Sigmoid colon (tissue), 7 donors: ENCODE results near the gene SLC6A3. TPM values are rescaled to one million over a fixed set of nuclear protein-coding genes. Genes with fewer than 3 reads are reported as not detected.

Source experiments
- DNase-seq: peaks from one replicate; pipeline ENCODE4 v3.0.0-alpha.2; 2019
- H3K27ac ChIP-seq, 4 donors: fragments of 200-600 bp; sonication (generic); one replicate each; pipeline ENCODE4 v1.5.1; 2016 to 2019; ENCODE audit warnings: mild to moderate bottlenecking in 1 of 4
- H3K27me3 ChIP-seq, 3 donors: fragments of 200-600 bp; sonication (generic); one replicate each; pipeline ENCODE4 v1.5.1; 2019; ENCODE audit warnings: mild to moderate bottlenecking in 1 of 3
- H3K36me3 ChIP-seq, 4 donors: fragments of 200-600 bp; sonication (generic); one replicate each; pipeline ENCODE4 v1.5.1; 2016 to 2019
- H3K4me1 ChIP-seq, 4 donors: fragments of 200-600 bp; sonication (generic); one replicate each; pipeline ENCODE4 v1.5.1; 2017 to 2019
- H3K4me3 ChIP-seq, 4 donors: fragments of 200-600 bp; sonication (generic); one replicate each; pipeline ENCODE4 v1.5.1; 2017 to 2019; ENCODE audit warnings: mild to moderate bottlenecking in 2 of 4, moderate library complexity in 1 of 4
- H3K9me3 ChIP-seq, 4 donors: fragments of 200-600 bp in 3 of 4; sonication (generic) in 3 of 4; one replicate each; pipeline versions ENCODE4 v1.5.1 to v1.6.1; 2013 to 2019
- EP300 ChIP-seq, 4 donors: sonication (generic); formaldehyde crosslinking; IDR thresholded peaks; one replicate each; pipeline ENCODE4 v1.6.1; 2017; ENCODE audit warnings: antibody characterized with exemption in 4 of 4
- POLR2A ChIP-seq, 2 donors: fragments of 450-650 bp; IDR thresholded peaks; one replicate each; pipeline ENCODE4 v1.6.1; 2016; ENCODE audit warnings: antibody characterized with exemption in 2 of 2, mild to moderate bottlenecking in 2 of 2, moderate library complexity in 2 of 2
- POLR2AphosphoS5 ChIP-seq, 4 donors: sonication (generic); formaldehyde crosslinking; IDR thresholded peaks; one replicate each; pipeline ENCODE4 v1.6.1; 2017; ENCODE audit warnings: antibody characterized with exemption in 4 of 4
- WGBS, 2 donors: extraction: QIAGEN DNeasy Blood & Tissue Kit; methylation state at CpG; one replicate each; pipeline ENCODE4 v1.1.7; 2013; 5-methylcytosine and 5-hydroxymethylcytosine counted together
- intact Hi-C: fragments of 100-400 bp; cut with DNase I; formaldehyde crosslinking; loops from one replicate; pipeline ENCODE4 v1.15.1; 2023
- polyA plus RNA-seq, 3 donors: library from polyadenylated mRNA; stranded (reverse); fragments of 200-250 nt; gene quantifications; one replicate each; pipeline ENCODE4 v1.2.3, GENCODE V29; 2013
- total RNA-seq, 4 donors: library from RNA; depleted of rRNA; stranded (reverse); fragments of >200 nt; gene quantifications; one replicate each; pipeline ENCODE4 v1.1.0, GENCODE V29; 2016
- TF ChIP-seq, protein P1 (sequence below), 4 experiments: fragments of 450-650 bp in 3 of 4; fragments of 200-600 bp in 1 of 4; IDR thresholded peaks; one replicate each; pipeline ENCODE4 v1.5.1; 2016 to 2019; ENCODE audit warnings: antibody characterized with exemption in 4 of 4, mild to moderate bottlenecking in 3 of 4, moderate library complexity in 2 of 4
- donor health status: healthy with polysubstance abuse.
- donor health status: Bipolar disorder and iron deficiency.
- donor health status: healthy.

The SLC6A3 gene
- total and polyA plus RNA-seq, 7 donors, result 0.06 TPM; not detected in 6

- no peaks in the 10 kb centered on the region for H3K9me3 ChIP-seq
- DNase-seq, result peak; percentile 61
Measured at GRCh38 chr5:1465966-1466471, 20.8 kb upstream of the SLC6A3 start.

DNA sequence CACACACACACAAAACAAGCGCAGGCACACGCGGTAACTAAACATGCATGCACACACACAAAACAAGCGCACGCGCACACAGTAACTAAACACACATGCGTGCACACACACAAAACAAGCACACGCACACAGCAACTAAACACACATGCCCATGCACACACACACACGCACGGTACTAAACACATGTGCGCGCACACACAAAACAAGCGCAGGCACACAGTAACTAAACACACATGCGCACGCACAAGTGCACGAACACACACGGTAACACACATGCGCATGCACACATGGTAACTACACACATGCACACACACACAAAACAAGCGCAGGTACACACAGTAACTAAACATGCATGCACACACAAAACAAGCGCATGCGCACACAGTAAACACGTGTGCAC, 19.9 kb upstream of the SLC6A3 start:
- Histone ChIP-seq H3K36me3 (peaks cover 5 to 65% (median 21%) of the 10 kb centered on the region in 4 donors), H3K4me3 (no peak overlapping the region), H3K27ac (no peak overlapping the region), H3K27me3 (no peaks in the 10 kb centered on the region), H3K4me1 (no peaks in the 10 kb centered on the region), H3K9me3 (no peaks in the 10 kb centered on the region)
- no peak for DNase-seq
- TF ChIP-seq EP300 (IDR thresholded peaks at IDR 0.05) (no peak), POLR2AphosphoS5 (IDR thresholded peaks at IDR 0.05) (no peak), POLR2A (IDR thresholded peaks at IDR 0.05) (no peak)
- TF ChIP-seq, protein P1, sequence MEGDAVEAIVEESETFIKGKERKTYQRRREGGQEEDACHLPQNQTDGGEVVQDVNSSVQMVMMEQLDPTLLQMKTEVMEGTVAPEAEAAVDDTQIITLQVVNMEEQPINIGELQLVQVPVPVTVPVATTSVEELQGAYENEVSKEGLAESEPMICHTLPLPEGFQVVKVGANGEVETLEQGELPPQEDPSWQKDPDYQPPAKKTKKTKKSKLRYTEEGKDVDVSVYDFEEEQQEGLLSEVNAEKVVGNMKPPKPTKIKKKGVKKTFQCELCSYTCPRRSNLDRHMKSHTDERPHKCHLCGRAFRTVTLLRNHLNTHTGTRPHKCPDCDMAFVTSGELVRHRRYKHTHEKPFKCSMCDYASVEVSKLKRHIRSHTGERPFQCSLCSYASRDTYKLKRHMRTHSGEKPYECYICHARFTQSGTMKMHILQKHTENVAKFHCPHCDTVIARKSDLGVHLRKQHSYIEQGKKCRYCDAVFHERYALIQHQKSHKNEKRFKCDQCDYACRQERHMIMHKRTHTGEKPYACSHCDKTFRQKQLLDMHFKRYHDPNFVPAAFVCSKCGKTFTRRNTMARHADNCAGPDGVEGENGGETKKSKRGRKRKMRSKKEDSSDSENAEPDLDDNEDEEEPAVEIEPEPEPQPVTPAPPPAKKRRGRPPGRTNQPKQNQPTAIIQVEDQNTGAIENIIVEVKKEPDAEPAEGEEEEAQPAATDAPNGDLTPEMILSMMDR (IDR thresholded peaks at IDR 0.05), result no peak
- intact Hi-C loops, result no loop called here
- 97 to 98% methylated on average over 22 of the region's 22 CpGs for WGBS, 2 donors

More at GRCh38 chr5:1465966-1466471, 20.8 kb upstream of the SLC6A3 start:
- Histone ChIP-seq H3K27ac (no peak overlapping the region), H3K4me3 (no peak overlapping the region), H3K36me3 (peaks cover 5 to 65% (median 21%) of the 10 kb centered on the region in 4 donors), H3K27me3 (no peaks in the 10 kb centered on the region), H3K4me1 (no peaks in the 10 kb centered on the region)
- 97 to 98% methylated on average over 30 of the region's 30 CpGs for WGBS, 2 donors
- intact Hi-C loops, result no loop called here
- TF ChIP-seq POLR2AphosphoS5 (IDR thresholded peaks at IDR 0.05) (no peak), POLR2A (IDR thresholded peaks at IDR 0.05) (no peak), EP300 (IDR thresholded peaks at IDR 0.05) (no peak)
- TF ChIP-seq, protein P1 (IDR thresholded peaks at IDR 0.05), result no peak

- no peaks in the 10 kb centered on the region for H3K9me3 ChIP-seq
- peaks cover 5 to 66% (median 21%) of the 10 kb centered on the region in 4 donors for H3K36me3 ChIP-seq
- no peak overlapping the region for H3K4me3 ChIP-seq
- H3K27ac ChIP-seq, result no peak overlapping the region
- no peaks in the 10 kb centered on the region for H3K27me3 ChIP-seq
- DNase-seq, result no peak
- WGBS, 2 donors, result 91 to 92% methylated on average over 18 of the region's 18 CpGs
- intact Hi-C loops, result no loop called here
- H3K4me1 ChIP-seq, result no peaks in the 10 kb centered on the region
- TF ChIP-seq POLR2AphosphoS5 (IDR thresholded peaks at IDR 0.05) (no peak), EP300 (IDR thresholded peaks at IDR 0.05) (no peak), POLR2A (IDR thresholded peaks at IDR 0.05) (no peak)
- TF ChIP-seq, protein P1 (IDR thresholded peaks at IDR 0.05), result no peak
Measured at GRCh38 chr5:1464511-1464910, 19.3 kb upstream of the SLC6A3 start.

GRCh38 chr5:1464096-1464446, 18.8 kb upstream of the SLC6A3 start:
- H3K27me3 ChIP-seq, result no peaks in the 10 kb centered on the region
- 96 to 97% methylated on average over 14 of the region's 14 CpGs for WGBS, 2 donors
- H3K27ac ChIP-seq, result no peak overlapping the region
- no peaks in the 10 kb centered on the region for H3K4me1 ChIP-seq
- H3K36me3 ChIP-seq, result peaks cover 5 to 66% (median 21%) of the 10 kb centered on the region in 4 donors
- TF ChIP-seq POLR2A (IDR thresholded peaks at IDR 0.05) (no peak), EP300 (IDR thresholded peaks at IDR 0.05) (no peak), POLR2AphosphoS5 (IDR thresholded peaks at IDR 0.05) (no peak)
- TF ChIP-seq, protein P1 (IDR thresholded peaks at IDR 0.05), result no peak
- no peaks in the 10 kb centered on the region for H3K9me3 ChIP-seq
- no peak overlapping the region for H3K4me3 ChIP-seq
- intact Hi-C loops, result no loop called here
- DNase-seq, result no peak
